ENCODE data around the gene TMEM158. TPM values are rescaled to one million over a fixed set of nuclear protein-coding genes. Genes with fewer than 3 reads are reported as not detected.
A peak's percentile ranks its signal among the peaks of the same experiment; 100 is the strongest.

The TMEM158 gene
- total RNA-seq, 1 experiment from 2014 or later: 7.3 TPM

GRCh38 chr3:45227071-45227820, 1.2 kb upstream of the TMEM158 start:
- no peak for TF ChIP-seq CTCF (IDR thresholded peaks at IDR 0.05)
- no peak for TF ChIP-seq TCF7L2 (IDR thresholded peaks at IDR 0.05; ENCODE audit: low read depth, low read length)
- no peak for TF ChIP-seq POLR2AphosphoS5 (IDR thresholded peaks at IDR 0.05; ENCODE audit: low read depth, low read length)
- no peak for TF ChIP-seq REST (IDR thresholded peaks at IDR 0.05; ENCODE audit: insufficient read depth in 1 of 2, low read depth in 2 of 2, low read length in 1 of 2)
- no peak for TF ChIP-seq SIN3A (IDR thresholded peaks at IDR 0.05; ENCODE audit: borderline replicate concordance, insufficient read depth, low read depth, low read length)
- DNase-seq (ENCODE audit: low read depth, low spot score): no peak
- no TSS peak for BruUV-seq (replicated peaks)
- Histone ChIP-seq H3K4me1 (ENCODE audit: control insufficient read depth, insufficient read depth, low read length) (peaks cover 6% of the 10 kb centered on the region), H3K36me3 (ENCODE audit: control insufficient read depth, insufficient read depth, low read length) (no peaks in the 10 kb centered on the region), H3K9me3 (ENCODE audit: control insufficient read depth, insufficient read depth, low read depth, low read length) (no peaks in the 10 kb centered on the region), H3K4me3 (ENCODE audit: low read depth in 2 of 2, low read length in 2 of 2) (no peak overlapping the region), H3K27ac (ENCODE audit: low read length) (no peak overlapping the region), H3K27me3 (ENCODE audit: control insufficient read depth, insufficient read depth, low read length) (no peaks in the 10 kb centered on the region; the same call in none of the 2 replicates)
- no peak for ATAC-seq
- ChIA-PET POLR2A (no interaction called here), CTCF (no interaction called here)
- in situ Hi-C loops (cut with HindIII; ENCODE audit: low pct_unique_long_range_greater_than_20kb, low sequenced_read_pairs) (no loop called here), intact Hi-C loops (cut with micrococcal nuclease; ENCODE audit: unreplicated experiment) (no loop called here)

- POLR2A ChIA-PET: no interaction called here
- no peak for TF ChIP-seq REST (IDR thresholded peaks at IDR 0.05; ENCODE audit: insufficient read depth in 1 of 2, low read depth in 2 of 2, low read length in 1 of 2)
- no peak for TF ChIP-seq TCF7L2 (IDR thresholded peaks at IDR 0.05; ENCODE audit: low read depth, low read length)
- peak; percentile 45 for TF ChIP-seq CTCF (IDR thresholded peaks at IDR 0.05)
- TF ChIP-seq POLR2AphosphoS5 (IDR thresholded peaks at IDR 0.05; ENCODE audit: low read depth, low read length): no peak
- no peak for TF ChIP-seq SIN3A (IDR thresholded peaks at IDR 0.05; ENCODE audit: borderline replicate concordance, insufficient read depth, low read depth, low read length)
- intact Hi-C loops (cut with micrococcal nuclease; ENCODE audit: unreplicated experiment): no loop called here
- CTCF ChIA-PET: interaction anchor here (0.6 kb wide), 1 partner anchor 194 kb away, joined by 3 read pairs; no protein-coding TSS in a partner anchor
- Histone ChIP-seq H3K4me1 (ENCODE audit: control insufficient read depth, insufficient read depth, low read length) (peaks cover 6% of the 10 kb centered on the region), H3K36me3 (ENCODE audit: control insufficient read depth, insufficient read depth, low read length) (no peaks in the 10 kb centered on the region), H3K9me3 (ENCODE audit: control insufficient read depth, insufficient read depth, low read depth, low read length) (no peaks in the 10 kb centered on the region), H3K27me3 (ENCODE audit: control insufficient read depth, insufficient read depth, low read length) (no peaks in the 10 kb centered on the region; the same call in none of the 2 replicates), H3K27ac (ENCODE audit: low read length) (no peak overlapping the region), H3K4me3 (ENCODE audit: low read depth in 2 of 2, low read length in 2 of 2) (peak overlapping the region; percentile 31 to 52; a peak in 3 of 4 replicates)
- in situ Hi-C loops (cut with HindIII; ENCODE audit: low pct_unique_long_range_greater_than_20kb, low sequenced_read_pairs): no loop called here
- BruUV-seq (replicated peaks): no TSS peak
- DNase-seq (ENCODE audit: low read depth, low spot score) (no peak), ATAC-seq (peak; percentile 64)
Observed at GRCh38 chr3:45225465-45226205, 452 bp downstream of the TMEM158 start.

Data from Panc1 (cell line).